Chondrocyte (in vitro differentiated cells): Measurements from ENCODE around the gene PRKCB. TPM values are rescaled to one million over a fixed set of nuclear protein-coding genes. Genes with fewer than 3 reads are reported as not detected.

Source experiments
- DNase-seq: peaks from one replicate; pipeline ENCODE4 v3.0.0; 2021; ENCODE audit warnings: mixed read lengths, low spot score
- H3K27ac Mint-ChIP-seq: one replicate; pipeline ENCODE4 v1.8.0; 2021; ENCODE audit warnings: mild to moderate bottlenecking, moderate library complexity, mixed read lengths; ENCODE audit not compliant: unreplicated experiment
- H3K27me3 Mint-ChIP-seq: 2 replicates; pipeline ENCODE4 v1.8.0; 2021; ENCODE audit warnings: low read depth, mixed read lengths
- H3K36me3 Mint-ChIP-seq: 2 replicates; pipeline ENCODE4 v1.8.0; 2021; ENCODE audit warnings: low read depth, mixed read lengths
- H3K4me1 Mint-ChIP-seq: 2 replicates; pipeline ENCODE4 v1.8.0; 2021; ENCODE audit warnings: low read depth, mild to moderate bottlenecking, mixed read lengths
- H3K4me3 Mint-ChIP-seq: one replicate; pipeline ENCODE4 v1.8.0; 2021; ENCODE audit warnings: mild to moderate bottlenecking, moderate library complexity, mixed read lengths; ENCODE audit not compliant: unreplicated experiment
- H3K9me3 Mint-ChIP-seq: 2 replicates; pipeline ENCODE4 v1.8.0; 2021; ENCODE audit warnings: low read depth, mixed read lengths
- CTCF ChIP-seq: fragments of 200-600 bp; sonication (generic); IDR thresholded peaks from 2 replicates; pipeline ENCODE4 v1.5.0; 2021; ENCODE audit warnings: antibody characterized with exemption, mild to moderate bottlenecking, moderate library complexity
- total RNA-seq: library from RNA; stranded (reverse); gene quantifications from 3 replicates; pipeline ENCODE4 v1.2.1, GENCODE V29; 2021

PRKCB gene
- total RNA-seq, 1 donor from 2014 or later: not detected

- DNase-seq: no peak
- Mint-ChIP-seq H3K4me3 (no peak overlapping the region), H3K4me1 (no peaks in the 10 kb centered on the region), H3K27ac (no peak overlapping the region), H3K27me3 (peaks cover 4% of the 10 kb centered on the region), H3K36me3 (no peaks in the 10 kb centered on the region), H3K9me3 (no peaks in the 10 kb centered on the region)
- TF ChIP-seq CTCF: no peak
Observed at GRCh38 chr16:23947838-23948237, 112.1 kb downstream of the PRKCB start.

DNA sequence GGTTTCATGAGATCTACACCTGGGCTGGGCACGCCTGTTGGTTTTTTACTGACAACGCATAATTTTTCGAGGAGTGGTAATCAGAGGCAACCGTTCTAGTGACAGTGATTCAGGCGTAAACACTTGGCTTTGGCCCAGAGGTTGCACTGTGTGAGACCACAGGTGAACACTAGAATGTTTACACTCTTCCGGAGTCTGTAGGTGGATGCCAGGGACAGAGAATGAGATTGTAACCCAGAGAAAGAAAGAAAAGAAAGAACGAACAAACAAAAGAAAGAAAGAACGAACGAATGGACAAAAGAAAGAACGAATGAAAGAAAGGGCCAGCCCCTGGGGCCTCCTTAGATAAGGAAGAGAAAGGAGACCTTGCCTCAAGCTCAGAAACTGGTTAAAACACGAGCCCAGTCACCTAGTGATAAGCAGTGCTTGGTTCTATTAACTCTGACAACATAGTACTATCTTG, 113.2 kb downstream of the PRKCB start:
- Mint-ChIP-seq H3K4me3 (no peak overlapping the region), H3K27me3 (peaks cover 4% of the 10 kb centered on the region), H3K9me3 (no peaks in the 10 kb centered on the region), H3K36me3 (no peaks in the 10 kb centered on the region), H3K27ac (no peak overlapping the region), H3K4me1 (no peaks in the 10 kb centered on the region)
- DNase-seq: no peak
- TF ChIP-seq CTCF: no peak

GRCh38 chr16:23949630-23950290, 114.0 kb downstream of the PRKCB start:
- H3K4me3 Mint-ChIP-seq: no peak overlapping the region
- H3K27me3 Mint-ChIP-seq: peaks cover 4% of the 10 kb centered on the region
- no peak overlapping the region for H3K27ac Mint-ChIP-seq
- no peak for DNase-seq
- no peak for TF ChIP-seq CTCF
- H3K9me3 Mint-ChIP-seq: no peaks in the 10 kb centered on the region
- H3K36me3 Mint-ChIP-seq: no peaks in the 10 kb centered on the region
- H3K4me1 Mint-ChIP-seq: no peaks in the 10 kb centered on the region

- Mint-ChIP-seq H3K4me1 (no peaks in the 10 kb centered on the region), H3K27ac (no peak overlapping the region), H3K27me3 (peaks cover 4% of the 10 kb centered on the region), H3K4me3 (no peak overlapping the region), H3K9me3 (no peaks in the 10 kb centered on the region), H3K36me3 (no peaks in the 10 kb centered on the region)
- no peak for TF ChIP-seq CTCF
- no peak for DNase-seq
Observed at GRCh38 chr16:23950291-23950894, 114.6 kb downstream of the PRKCB start.

GRCh38 chr16:23950898-23951297, 115.1 kb downstream of the PRKCB start:
- H3K4me3 Mint-ChIP-seq: no peak overlapping the region
- no peak for TF ChIP-seq CTCF
- no peak for DNase-seq
- peaks cover 4% of the 10 kb centered on the region for H3K27me3 Mint-ChIP-seq
- no peaks in the 10 kb centered on the region for H3K4me1 Mint-ChIP-seq
- no peaks in the 10 kb centered on the region for H3K9me3 Mint-ChIP-seq
- H3K27ac Mint-ChIP-seq: no peak overlapping the region
- H3K36me3 Mint-ChIP-seq: no peaks in the 10 kb centered on the region
